NCI-H1048 (cell line): ENCODE measurements around the gene CDKAL1.

Source experiments
- DNase-seq: peaks from one replicate; lab custom pipeline; 2025; lab: John Stamatoyannopoulos, UW

The CDKAL1 gene

DNA sequence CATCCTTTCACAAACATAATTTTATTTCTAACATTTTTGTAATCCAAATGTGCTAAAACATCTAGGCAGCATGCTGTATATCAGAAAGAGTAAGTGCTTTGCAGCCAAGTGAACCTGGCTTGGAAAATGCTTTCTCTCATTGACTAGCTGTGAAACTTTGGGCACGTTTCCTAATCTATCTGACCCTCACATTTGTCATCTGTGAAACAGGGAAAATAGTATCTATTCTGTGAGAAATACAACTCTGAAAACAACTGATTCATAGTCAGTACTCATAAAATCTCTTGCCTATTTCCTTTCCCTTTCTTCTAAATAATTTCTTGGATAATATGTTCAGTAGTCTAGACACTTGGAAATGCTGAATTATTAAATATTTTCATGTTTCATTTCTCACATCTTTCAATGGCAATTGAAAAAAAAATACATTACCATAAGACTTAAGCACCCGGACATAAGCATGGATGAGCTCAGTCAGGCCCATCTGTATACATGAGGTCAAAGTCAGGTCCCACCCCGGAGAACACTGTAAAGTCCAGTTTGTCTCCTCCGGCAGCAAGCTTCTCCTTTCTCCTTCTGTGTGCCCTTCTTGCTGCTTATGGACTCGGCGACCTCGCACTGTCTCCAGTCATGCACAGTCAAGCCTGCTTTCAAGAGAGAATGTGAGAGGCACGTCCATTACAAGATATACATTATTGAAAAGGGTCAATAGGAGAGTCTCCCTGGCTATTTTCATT is 604.2 kb downstream of the CDKAL1 start:
- DNase-seq: no peak

DNA sequence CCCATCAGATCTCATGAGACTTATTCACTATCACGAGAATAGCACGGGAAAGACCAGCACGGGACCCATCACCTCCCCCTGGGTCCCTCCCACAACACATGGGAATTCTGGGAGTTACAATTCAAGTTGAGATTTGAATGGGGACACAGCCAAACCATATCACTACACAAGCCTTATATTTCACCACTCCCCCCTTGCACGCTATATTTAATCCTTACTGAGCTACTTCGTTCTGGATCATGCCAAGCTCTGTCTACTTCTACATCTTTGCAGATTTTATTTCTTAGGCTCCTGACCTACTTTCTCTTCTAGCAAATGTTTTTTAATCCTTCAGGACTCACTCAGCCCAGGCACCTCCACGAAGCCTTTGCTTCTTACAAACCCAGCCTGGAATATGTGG is 606.7 kb downstream of the CDKAL1 start:
- DNase-seq: no peak

DNA sequence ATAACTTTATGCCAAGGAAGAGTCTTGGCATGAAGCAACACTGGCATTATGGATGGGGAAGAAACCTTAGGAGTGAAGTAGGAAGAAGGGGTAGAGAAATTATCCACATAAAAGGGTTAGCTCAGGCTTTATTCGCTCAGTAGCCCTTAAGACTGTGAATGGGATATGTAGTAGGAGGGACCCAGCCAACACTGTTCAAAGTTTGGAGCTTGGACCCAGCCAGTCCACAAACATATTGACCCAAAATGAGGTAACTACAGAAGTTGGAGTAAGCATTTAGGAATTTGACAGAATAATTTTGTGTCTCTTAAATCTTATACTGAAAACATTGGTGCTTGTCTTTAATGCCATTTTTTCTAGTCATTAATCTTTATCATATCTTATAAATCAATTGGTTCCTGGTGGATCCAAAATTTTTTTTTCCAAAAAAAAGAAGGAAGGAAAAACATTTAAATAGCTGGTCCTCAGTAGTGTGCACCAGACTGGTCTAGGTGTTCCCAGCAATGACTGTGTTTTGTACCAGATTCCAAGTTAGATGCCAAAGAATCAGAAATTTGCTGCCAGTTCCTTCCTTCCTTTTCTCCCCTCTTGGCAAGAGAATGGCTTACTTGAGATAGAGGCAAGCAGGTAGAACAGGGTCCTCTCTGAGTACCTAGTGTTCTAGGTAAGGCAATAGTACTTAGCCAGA is 607.5 kb downstream of the CDKAL1 start:
- no peak for DNase-seq

GRCh38 chr6:21142741-21143140 is 608.5 kb downstream of the CDKAL1 start:
- no peak for DNase-seq

DNA sequence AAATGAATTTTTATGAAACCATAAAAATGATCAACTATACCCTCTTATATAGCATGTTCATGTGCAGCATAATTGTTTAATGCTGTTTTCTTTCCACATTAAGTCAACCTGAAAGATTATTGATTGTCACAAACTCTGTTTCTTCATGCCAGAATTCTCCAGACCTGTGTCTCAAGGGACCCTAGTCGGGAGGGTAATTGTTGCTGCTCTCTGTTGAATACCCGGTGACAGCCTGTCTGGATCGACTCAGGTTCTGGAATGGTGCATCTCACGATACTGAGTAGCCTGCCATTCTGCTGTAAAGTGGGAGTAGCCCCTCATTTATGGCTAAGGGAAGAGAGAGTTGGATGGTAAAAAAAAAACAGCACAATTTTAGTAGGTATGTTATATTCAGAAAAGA is 609.4 kb downstream of the CDKAL1 start:
- no peak for DNase-seq

DNA sequence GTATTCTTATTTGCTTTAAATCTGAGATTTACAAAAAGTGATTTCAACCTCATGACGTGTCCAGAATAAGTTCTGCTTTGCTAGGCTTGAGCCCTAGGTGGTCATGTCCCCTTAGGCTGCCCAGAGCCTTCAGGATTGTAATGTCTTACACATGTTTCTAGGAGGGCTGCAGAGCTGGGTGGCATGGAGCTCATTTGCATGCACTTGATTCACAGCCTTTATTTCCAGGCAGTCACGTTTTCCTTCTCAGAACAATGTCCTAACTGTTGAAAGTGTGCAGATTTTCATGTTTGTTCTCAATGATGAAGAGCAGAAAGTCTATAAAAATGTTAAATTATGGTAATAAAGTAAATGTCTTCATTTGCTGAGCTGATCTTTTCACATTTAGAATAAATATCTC is 610.7 kb downstream of the CDKAL1 start:
- DNase-seq: peak; percentile 73

DNA sequence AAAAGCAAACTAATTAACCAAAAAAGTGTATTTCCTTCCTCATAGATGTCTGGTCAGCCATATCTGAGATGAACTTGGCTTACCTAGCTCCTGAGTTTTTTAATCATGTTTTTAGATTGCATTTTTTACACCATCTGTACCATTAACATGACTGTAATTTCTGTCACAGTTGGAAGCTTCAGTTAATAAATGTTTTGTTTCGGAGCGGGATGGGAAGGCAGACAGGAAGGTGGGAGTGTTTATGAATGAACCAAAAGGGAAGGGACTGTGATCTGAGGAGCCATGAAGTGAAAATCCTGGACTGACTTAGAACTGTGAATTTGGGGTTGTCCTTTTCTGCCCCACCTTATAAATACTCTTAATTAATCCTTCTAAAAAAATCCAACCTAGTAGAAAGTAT is 613.7 kb downstream of the CDKAL1 start:
- DNase-seq: no peak

- no peak for DNase-seq
Measured at GRCh38 chr6:21149470-21149869, 615.2 kb downstream of the CDKAL1 start.

GRCh38 chr6:21150667-21151066 is 616.4 kb downstream of the CDKAL1 start:
- no peak for DNase-seq

DNA sequence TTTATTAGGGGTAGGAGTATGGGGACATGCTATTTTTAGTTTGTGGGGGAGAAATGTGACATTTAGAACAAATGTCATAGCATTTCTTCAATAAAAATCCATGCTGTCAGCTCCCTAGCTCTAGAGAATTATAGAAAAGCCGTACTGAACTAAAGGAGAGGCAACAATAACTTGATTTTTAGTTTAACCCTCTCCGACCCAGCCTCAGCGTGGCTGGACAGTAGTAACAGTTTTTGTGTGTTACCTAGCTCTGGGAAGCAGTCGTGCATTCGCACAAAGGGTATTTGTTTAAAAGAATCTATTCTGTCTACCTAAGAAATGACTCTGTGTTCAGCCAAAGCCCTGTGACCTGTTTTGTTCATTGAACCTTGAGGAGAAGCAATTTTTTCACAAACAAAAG is 616.9 kb downstream of the CDKAL1 start:
- DNase-seq: no peak

GRCh38 chr6:21151530-21151929 is 617.3 kb downstream of the CDKAL1 start:
- DNase-seq: no peak

- no peak for DNase-seq
Measured at GRCh38 chr6:21157186-21157929, 623.1 kb downstream of the CDKAL1 start.

- no peak for DNase-seq
Measured at GRCh38 chr6:21158149-21158548, 623.9 kb downstream of the CDKAL1 start.

DNA sequence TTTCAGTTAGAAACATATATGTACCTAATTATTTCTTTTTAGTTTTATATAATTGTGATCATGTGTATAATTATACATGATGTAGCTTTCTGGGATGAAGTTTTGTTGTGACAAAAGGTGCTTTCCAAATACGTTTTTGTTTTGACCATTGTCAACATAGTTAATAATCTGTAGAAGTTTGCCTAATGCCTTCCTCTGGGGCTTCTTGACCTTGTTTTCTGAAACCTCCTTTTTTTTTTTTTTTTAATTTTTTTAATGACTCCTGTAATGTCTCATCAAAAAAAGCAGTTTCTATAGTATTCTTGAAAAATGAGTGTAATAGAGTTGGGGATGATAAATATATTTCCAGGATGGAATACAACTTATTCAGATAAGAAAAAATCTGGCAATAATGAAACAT is 624.6 kb downstream of the CDKAL1 start:
- no peak for DNase-seq

- DNase-seq: no peak
Measured at GRCh38 chr6:21159465-21159864, 625.2 kb downstream of the CDKAL1 start.

DNA sequence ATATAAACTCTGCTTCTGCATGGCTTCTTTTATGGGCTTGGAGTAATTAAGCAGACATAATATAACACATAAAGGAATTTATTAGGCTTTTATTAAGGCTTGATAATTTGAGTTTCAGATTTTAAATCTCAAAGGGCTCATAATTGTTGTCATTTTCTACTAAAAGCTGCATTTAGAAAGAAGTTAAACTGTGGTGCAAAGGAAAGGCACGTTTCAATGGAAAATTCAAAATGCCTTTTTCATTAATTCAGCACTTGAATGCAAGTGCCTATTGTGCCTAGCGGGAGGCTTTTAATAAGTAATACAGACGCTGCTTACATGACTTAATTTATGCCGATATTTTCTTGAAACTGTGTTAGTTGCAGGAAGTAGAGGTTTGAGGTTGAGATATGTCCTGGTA is 627.5 kb downstream of the CDKAL1 start:
- DNase-seq: no peak

DNA sequence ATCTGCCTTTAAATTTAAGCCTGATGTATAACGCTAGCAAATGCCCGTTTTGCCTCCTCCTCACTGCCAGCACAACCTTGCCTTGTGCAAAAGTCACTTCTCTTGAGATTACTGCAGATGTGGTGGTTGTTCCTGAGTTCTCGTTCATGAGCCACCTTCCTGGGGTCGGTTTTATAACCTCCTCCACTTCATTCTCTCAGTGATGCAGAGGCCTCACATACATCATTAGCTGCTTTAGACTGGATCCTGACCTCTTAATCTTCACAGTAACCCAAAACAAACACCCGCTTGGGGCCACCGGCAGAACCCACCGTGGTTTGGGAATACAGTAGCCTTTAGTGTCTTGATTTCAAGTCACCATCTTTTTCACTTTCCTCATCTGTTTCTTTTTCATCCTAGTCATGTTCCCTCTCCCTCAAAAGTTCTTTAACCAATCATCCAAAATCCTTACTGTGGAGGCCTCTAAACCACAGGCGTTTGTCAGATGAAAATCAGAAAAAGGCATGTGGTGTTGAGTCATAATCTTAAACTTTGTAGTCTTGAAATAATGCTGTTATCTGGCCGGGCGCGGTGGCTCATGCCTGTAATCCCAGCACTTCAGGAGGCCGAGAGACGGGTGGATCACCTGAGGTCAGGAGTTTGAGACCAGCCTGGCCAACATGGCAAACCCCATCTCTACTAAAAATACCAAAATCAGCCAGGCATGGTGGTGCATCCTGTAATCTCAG is 629.0 kb downstream of the CDKAL1 start:
- no peak for DNase-seq

DNA sequence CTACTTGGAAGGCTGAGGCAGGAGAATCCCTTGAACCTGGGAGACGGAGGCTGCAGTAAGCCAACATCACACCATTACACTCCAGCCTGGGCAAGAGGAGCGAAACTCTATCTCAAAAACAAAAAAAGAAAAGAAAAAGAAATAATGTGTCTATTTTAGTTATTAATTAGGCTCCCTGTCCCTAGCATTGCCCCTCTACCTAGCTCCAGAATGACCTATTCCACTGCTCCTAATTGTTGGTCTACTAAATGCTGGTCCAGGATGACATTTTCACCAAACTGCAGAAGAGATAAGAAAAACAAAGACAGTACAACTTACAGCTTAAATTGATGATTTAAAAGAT is 629.6 kb downstream of the CDKAL1 start:
- DNase-seq: no peak

- no peak for DNase-seq
Measured at GRCh38 chr6:21164768-21165326, 630.6 kb downstream of the CDKAL1 start.

GRCh38 chr6:21166754-21167153 is 632.5 kb downstream of the CDKAL1 start:
- DNase-seq: no peak

DNA sequence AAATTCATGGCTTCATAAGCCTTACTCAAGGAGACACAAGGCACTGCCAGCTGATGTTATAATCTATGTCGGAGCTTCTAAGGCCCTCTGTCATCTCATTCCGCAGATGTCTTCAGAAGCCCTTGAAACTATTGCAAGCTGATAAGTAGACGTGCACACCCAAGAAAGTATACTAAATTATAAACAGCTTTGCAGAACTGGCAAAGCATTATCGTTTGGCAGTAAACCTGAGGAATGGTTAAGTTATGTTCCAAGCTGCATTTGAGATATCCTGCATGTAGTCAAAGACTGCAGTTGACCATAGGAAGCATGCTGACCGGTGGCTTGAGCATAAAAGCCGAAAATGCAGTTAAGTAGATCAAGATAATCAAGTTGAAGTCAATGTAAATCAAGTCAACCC is 633.5 kb downstream of the CDKAL1 start:
- no peak for DNase-seq

GRCh38 chr6:21171801-21172200 is 637.5 kb downstream of the CDKAL1 start:
- DNase-seq: no peak
